Measurements from ENCODE around the gene RHOV. TPM values are rescaled to one million over a fixed set of nuclear protein-coding genes. Genes with fewer than 3 reads are reported as not detected.

The RHOV gene
- total RNA-seq, 4 donors from 2014 or later = 0.76 TPM; not detected in 3

- H3K4me3 ChIP-seq = no peak overlapping the region
- TF ChIP-seq POLR2A (IDR thresholded peaks at IDR 0.05) (no peak), CTCF (IDR thresholded peaks at IDR 0.05) (no peak)
- H3K9me3 ChIP-seq = no peaks in the 10 kb centered on the region
- DNase-seq = no peak
- H3K27me3 ChIP-seq = no peaks in the 10 kb centered on the region
- no peaks in the 10 kb centered on the region for H3K36me3 ChIP-seq
- intact Hi-C loops (cut with DNase I; ENCODE audit: low total_unique reads) = no loop called here
- peaks cover 0 to 11% of the 10 kb centered on the region in 2 donors for H3K4me1 ChIP-seq
- H3K27ac ChIP-seq = no peak overlapping the region
Measured at GRCh38 chr15:40846841-40847222, 27.2 kb downstream of the RHOV start.

- intact Hi-C loops (cut with DNase I; ENCODE audit: low total_unique reads) = no loop called here
- peaks cover 0 to 11% of the 10 kb centered on the region in 2 donors for H3K4me1 ChIP-seq
- H3K27ac ChIP-seq = no peak overlapping the region
- no peak overlapping the region for H3K4me3 ChIP-seq
- no peaks in the 10 kb centered on the region for H3K27me3 ChIP-seq
- H3K36me3 ChIP-seq = no peaks in the 10 kb centered on the region
- TF ChIP-seq POLR2A (IDR thresholded peaks at IDR 0.05) = peak in 1 of 2 donors; percentile 30
- no peak for TF ChIP-seq CTCF (IDR thresholded peaks at IDR 0.05)
- no peak for DNase-seq
- no peaks in the 10 kb centered on the region for H3K9me3 ChIP-seq
Measured at GRCh38 chr15:40845511-40846284, 28.3 kb downstream of the RHOV start.

GRCh38 chr15:40845036-40845435, 29.0 kb downstream of the RHOV start:
- Histone ChIP-seq H3K9me3 (no peaks in the 10 kb centered on the region), H3K27ac (no peak overlapping the region), H3K4me3 (peak overlapping the region in 1 of 2 donors; percentile 31), H3K36me3 (no peaks in the 10 kb centered on the region), H3K27me3 (no peaks in the 10 kb centered on the region), H3K4me1 (peaks cover 0 to 11% of the 10 kb centered on the region in 2 donors)
- no peak for DNase-seq
- intact Hi-C loops (cut with DNase I; ENCODE audit: low total_unique reads) = no loop called here
- TF ChIP-seq POLR2A (IDR thresholded peaks at IDR 0.05) (no peak), CTCF (IDR thresholded peaks at IDR 0.05) (no peak)

DNA sequence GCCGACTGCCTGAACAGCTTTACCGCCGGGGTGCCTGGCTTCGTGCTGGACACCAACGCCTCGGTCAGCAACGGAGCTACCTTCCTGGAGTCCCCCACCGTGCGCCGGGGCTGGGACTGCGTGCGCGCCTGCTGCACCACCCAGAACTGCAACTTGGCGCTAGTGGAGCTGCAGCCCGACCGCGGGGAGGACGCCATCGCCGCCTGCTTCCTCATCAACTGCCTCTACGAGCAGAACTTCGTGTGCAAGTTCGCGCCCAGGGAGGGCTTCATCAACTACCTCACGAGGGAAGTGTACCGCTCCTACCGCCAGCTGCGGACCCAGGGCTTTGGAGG, 29.4 kb downstream of the RHOV start:
- Histone ChIP-seq H3K27me3 (no peaks in the 10 kb centered on the region), H3K27ac (no peak overlapping the region), H3K4me1 (peaks cover 0 to 11% of the 10 kb centered on the region in 2 donors), H3K9me3 (no peaks in the 10 kb centered on the region), H3K4me3 (peak overlapping the region in 1 of 2 donors; percentile 31), H3K36me3 (no peaks in the 10 kb centered on the region)
- intact Hi-C loops (cut with DNase I; ENCODE audit: low total_unique reads) = no loop called here
- DNase-seq = no peak
- TF ChIP-seq POLR2A (IDR thresholded peaks at IDR 0.05) (no peak), CTCF (IDR thresholded peaks at IDR 0.05) (no peak)

- Histone ChIP-seq H3K9me3 (no peaks in the 10 kb centered on the region), H3K36me3 (no peaks in the 10 kb centered on the region), H3K27me3 (no peaks in the 10 kb centered on the region), H3K27ac (no peak within 1 kb of the TSS), H3K4me1 (peaks cover 0 to 11% of the 10 kb centered on the region in 2 donors), H3K4me3 (peak within 1 kb of the TSS in 1 of 2 donors; percentile 31)
- intact Hi-C loops (cut with DNase I; ENCODE audit: low total_unique reads) = no loop called here
- DNase-seq = no peak
- TF ChIP-seq CTCF (IDR thresholded peaks at IDR 0.05) (no peak), POLR2A (IDR thresholded peaks at IDR 0.05) (peak in 1 of 2 donors; percentile 21)
Measured at GRCh38 chr15:40843885-40844695, 29.9 kb downstream of the RHOV start, which contains the start of gene SPINT1. SPINT1 (plus strand) TSS chr15:40844048; CDS start chr15:40844555, 507 bp downstream.
